Measurements from ENCODE around the gene CRIM1.

- no peak for TF ChIP-seq POLR2A (IDR thresholded peaks at IDR 0.05)
- no peak for TF ChIP-seq CTCF (IDR thresholded peaks at IDR 0.05)
Observed at GRCh38 chr2:36423619-36424120, 68.1 kb downstream of the CRIM1 start.
